Lung (tissue), 12 donors: ENCODE data around the gene PLEKHM3. TPM values are rescaled to one million over a fixed set of nuclear protein-coding genes. Genes with fewer than 3 reads are reported as not detected.

Experiments
- ATAC-seq: fragments of 200-7000 bp; cut with Tn5 transposase; one replicate; pipeline ENCODE4 v1.9.1; 2020; ENCODE audit warnings: moderate number of reproducible peaks; ENCODE audit not compliant: insufficient read depth, low FRiP score
- DNase-seq, 3 donors: peaks; one replicate each; pipeline ENCODE4 v3.0.0-alpha.2; 2013 to 2017
- H3K27ac ChIP-seq, 2 donors: one replicate each; pipeline ENCODE4 v1.5.1; 2013; ENCODE audit warnings: mild to moderate bottlenecking in 2 of 2, moderate library complexity in 2 of 2, control low read depth in 1 of 2, inconsistent platforms in 1 of 2, low read depth in 1 of 2, low read length in 1 of 2
- H3K27me3 ChIP-seq, 3 donors: one replicate each; pipeline ENCODE4 v1.5.1; 2013; ENCODE audit warnings: low read length in 2 of 3; ENCODE audit not compliant: control insufficient read depth in 3 of 3, insufficient read depth in 3 of 3
- H3K36me3 ChIP-seq, 4 donors: one replicate each; pipeline ENCODE4 v1.5.1; 2013; ENCODE audit warnings: low read length in 4 of 4, mild to moderate bottlenecking in 1 of 4, moderate library complexity in 1 of 4; ENCODE audit not compliant: control insufficient read depth in 4 of 4, insufficient read depth in 4 of 4
- H3K4me1 ChIP-seq, 5 donors: one replicate each; pipeline ENCODE4 v1.5.1; 2013; ENCODE audit warnings: low read length in 5 of 5, mild to moderate bottlenecking in 2 of 5, moderate library complexity in 1 of 5; ENCODE audit not compliant: control insufficient read depth in 5 of 5, insufficient read depth in 5 of 5
- H3K4me3 ChIP-seq: one replicate; pipeline ENCODE4 v1.5.1; 2013; ENCODE audit warnings: mild to moderate bottlenecking, control low read depth, moderate library complexity
- H3K9ac ChIP-seq, 2 donors: one replicate each; pipeline ENCODE4 v1.5.1; 2013; ENCODE audit warnings: low read length in 2 of 2, control low read depth in 1 of 2; ENCODE audit not compliant: insufficient read depth in 1 of 2
- H3K9me3 ChIP-seq, 4 donors: one replicate each; pipeline ENCODE4 v1.5.1; 2013; ENCODE audit warnings: low read length in 3 of 4, mild to moderate bottlenecking in 1 of 4, moderate library complexity in 1 of 4; ENCODE audit not compliant: control insufficient read depth in 4 of 4, insufficient read depth in 3 of 4
- CTCF ChIP-seq: IDR thresholded peaks from 2 replicates; pipeline ENCODE4 v1.5.1; 2012; ENCODE audit warnings: mild to moderate bottlenecking; ENCODE audit errors: control extremely low read depth, extremely low read depth
- WGBS, 2 donors: extraction: QIAGEN DNeasy Blood & Tissue Kit; methylation state at CpG; one replicate each; pipeline ENCODE4 v1.1.7; 2013; 5-methylcytosine and 5-hydroxymethylcytosine counted together
- polyA plus RNA-seq, 2 donors: library from polyadenylated mRNA; stranded (reverse); fragments of 200-250 nt; gene quantifications; one replicate each; pipeline ENCODE4 v1.2.1, GENCODE V29; 2013
- total RNA-seq, 2 donors: library from RNA; depleted of rRNA in 1 of 2; stranded (reverse); fragments of >200 nt in 1 of 2; gene quantifications; one replicate each; pipeline ENCODE4 v1.2.1, GENCODE V29; 2014 to 2021
- donor health status: control.
- donor health status: control.
- donor health status: Bipolar disorder and iron deficiency.
- donor health status: healthy.
- donor health status: DM: yes; HTN: yes; CAD: no.

PLEKHM3 gene
- total and polyA plus RNA-seq, 4 donors, result 5.6 to 32.9 (median 12.4) TPM

GRCh38 chr2:207898354-207898695, 127.0 kb downstream of the PLEKHM3 start:
- Histone ChIP-seq H3K36me3 (peaks cover 0 to 11% (median 5%) of the 10 kb centered on the region in 4 donors), H3K27me3 (no peaks in the 10 kb centered on the region), H3K4me1 (peaks cover 0 to 3% (median 1%) of the 10 kb centered on the region in 5 donors), H3K4me3 (no peak overlapping the region), H3K9me3 (no peaks in the 10 kb centered on the region), H3K27ac (no peak overlapping the region), H3K9ac (no peak overlapping the region)
- DNase-seq, result no peak
- TF ChIP-seq CTCF, result no peak
- ATAC-seq, result no peak
- 92 to 97% methylated on average over 8 of the region's 8 CpGs for WGBS, 2 donors

- DNase-seq, result no peak
- Histone ChIP-seq H3K4me3 (no peak overlapping the region), H3K27ac (no peak overlapping the region), H3K9ac (no peak overlapping the region), H3K36me3 (peaks cover 0 to 11% (median 6%) of the 10 kb centered on the region in 4 donors), H3K4me1 (peaks cover 1 to 7% (median 5%) of the 10 kb centered on the region in 5 donors), H3K9me3 (no peaks in the 10 kb centered on the region), H3K27me3 (no peaks in the 10 kb centered on the region)
- no peak for TF ChIP-seq CTCF
- 91% methylated on average over 9 of the region's 9 CpGs for WGBS, 2 donors
- ATAC-seq, result no peak
Observed at GRCh38 chr2:207897541-207898353, 127.6 kb downstream of the PLEKHM3 start.

GRCh38 chr2:207896525-207897285, 128.6 kb downstream of the PLEKHM3 start:
- peaks cover 5 to 10% (median 6%) of the 10 kb centered on the region in 5 donors for H3K4me1 ChIP-seq
- H3K27me3 ChIP-seq, result no peaks in the 10 kb centered on the region
- H3K36me3 ChIP-seq, result peaks cover 0 to 8% (median 5%) of the 10 kb centered on the region in 4 donors
- H3K9me3 ChIP-seq, result no peaks in the 10 kb centered on the region
- ATAC-seq (no peak), DNase-seq (no peak)
- no peak for TF ChIP-seq CTCF
- no peak overlapping the region for H3K9ac ChIP-seq
- 96 to 98% methylated on average over 6 of the region's 6 CpGs for WGBS, 2 donors
- no peak overlapping the region for H3K27ac ChIP-seq
- H3K4me3 ChIP-seq, result no peak overlapping the region
